Natural killer cell (primary cell): Measurements from ENCODE around the gene TMEM183A. TPM values are rescaled to one million over a fixed set of nuclear protein-coding genes. Genes with fewer than 3 reads are reported as not detected.

Experiments
- ATAC-seq, 3 donors: fragments of 150-1000 bp in 2 of 3; fragments of 200-7000 bp in 1 of 3; cut with Tn5 transposase; 1 replicate in 1 of 3; 2 replicates in 2 of 3; pipeline ENCODE4 v1.10.0; 2021; ENCODE audit warnings: mild to moderate bottlenecking in 2 of 3, moderate library complexity in 2 of 3
- DNase-seq, 2 donors: peaks; one replicate each; pipeline versions ENCODE4 v3.0.0 to v3.0.0-alpha.2; 2013 to 2021; ENCODE audit warnings: mixed read lengths in 1 of 2
- H3K27ac ChIP-seq: one replicate; pipeline ENCODE4 v1.5.1; 2013; ENCODE audit warnings: mild to moderate bottlenecking, low read length
- H3K27me3 ChIP-seq: one replicate; pipeline ENCODE4 v1.6.1; 2013; ENCODE audit warnings: low read length; ENCODE audit not compliant: control insufficient read depth, insufficient read depth
- H3K36me3 ChIP-seq: one replicate; pipeline ENCODE4 v1.6.1; 2013; ENCODE audit warnings: low read length; ENCODE audit not compliant: control insufficient read depth, insufficient read depth
- H3K4me1 ChIP-seq: one replicate; pipeline ENCODE4 v1.6.1; 2013; ENCODE audit warnings: low read length; ENCODE audit not compliant: control insufficient read depth, insufficient read depth
- H3K4me3 ChIP-seq: one replicate; pipeline ENCODE4 v1.5.1; 2013; ENCODE audit warnings: low read length
- H3K9me3 ChIP-seq: one replicate; pipeline ENCODE4 v1.6.1; 2013; ENCODE audit warnings: low read length; ENCODE audit not compliant: control insufficient read depth, insufficient read depth
- H3K27ac Mint-ChIP-seq, 2 donors: one replicate each; pipeline ENCODE4 v1.8.0; 2022; ENCODE audit warnings: mild to moderate bottlenecking in 2 of 2, mixed read lengths in 2 of 2, moderate library complexity in 1 of 2
- H3K27me3 Mint-ChIP-seq, 2 donors: one replicate each; pipeline ENCODE4 v1.8.0; 2022; ENCODE audit warnings: low read depth in 2 of 2, mixed read lengths in 2 of 2
- H3K36me3 Mint-ChIP-seq: one replicate; pipeline ENCODE4 v1.8.0; 2022; ENCODE audit warnings: mixed read lengths
- H3K4me1 Mint-ChIP-seq, 2 donors: one replicate each; pipeline ENCODE4 v1.8.0; 2022; ENCODE audit warnings: mixed read lengths in 2 of 2
- H3K4me3 Mint-ChIP-seq: one replicate; pipeline ENCODE4 v1.8.0; 2022; ENCODE audit warnings: mild to moderate bottlenecking, moderate library complexity, mixed read lengths
- H3K9me3 Mint-ChIP-seq, 2 donors: one replicate each; pipeline ENCODE4 v1.8.0; 2022; ENCODE audit warnings: mixed read lengths in 2 of 2
- WGBS: methylation state at CpG from one replicate; pipeline ENCODE4 v1.1.7; 2013; ENCODE audit warnings: missing lambda C conversion rate; ENCODE audit not compliant: insufficient coverage; 5-methylcytosine and 5-hydroxymethylcytosine counted together
- intact Hi-C: fragments of 100-400 bp; cut with micrococcal nuclease; formaldehyde crosslinking; loops from one replicate; pipeline ENCODE4 v1.14.2; 2022
- total RNA-seq, 4 donors: library from RNA; stranded (reverse); fragments of 120-200 nt in 1 of 4; gene quantifications; one replicate each; pipeline versions ENCODE4 v1.2.3 to v1.2.4, GENCODE V29; 2013 to 2022
- TF ChIP-seq, protein P1 (sequence below): fragments of 200-600 bp; IDR thresholded peaks from one replicate; pipeline ENCODE4 v1.8.0; 2022; ENCODE audit warnings: antibody characterized with exemption

The TMEM183A gene
- total RNA-seq, 3 donors from 2014 or later (not counting 1 experiment from before 2014, with no cell fraction given), result 127 to 147 (median 143) TPM

DNA sequence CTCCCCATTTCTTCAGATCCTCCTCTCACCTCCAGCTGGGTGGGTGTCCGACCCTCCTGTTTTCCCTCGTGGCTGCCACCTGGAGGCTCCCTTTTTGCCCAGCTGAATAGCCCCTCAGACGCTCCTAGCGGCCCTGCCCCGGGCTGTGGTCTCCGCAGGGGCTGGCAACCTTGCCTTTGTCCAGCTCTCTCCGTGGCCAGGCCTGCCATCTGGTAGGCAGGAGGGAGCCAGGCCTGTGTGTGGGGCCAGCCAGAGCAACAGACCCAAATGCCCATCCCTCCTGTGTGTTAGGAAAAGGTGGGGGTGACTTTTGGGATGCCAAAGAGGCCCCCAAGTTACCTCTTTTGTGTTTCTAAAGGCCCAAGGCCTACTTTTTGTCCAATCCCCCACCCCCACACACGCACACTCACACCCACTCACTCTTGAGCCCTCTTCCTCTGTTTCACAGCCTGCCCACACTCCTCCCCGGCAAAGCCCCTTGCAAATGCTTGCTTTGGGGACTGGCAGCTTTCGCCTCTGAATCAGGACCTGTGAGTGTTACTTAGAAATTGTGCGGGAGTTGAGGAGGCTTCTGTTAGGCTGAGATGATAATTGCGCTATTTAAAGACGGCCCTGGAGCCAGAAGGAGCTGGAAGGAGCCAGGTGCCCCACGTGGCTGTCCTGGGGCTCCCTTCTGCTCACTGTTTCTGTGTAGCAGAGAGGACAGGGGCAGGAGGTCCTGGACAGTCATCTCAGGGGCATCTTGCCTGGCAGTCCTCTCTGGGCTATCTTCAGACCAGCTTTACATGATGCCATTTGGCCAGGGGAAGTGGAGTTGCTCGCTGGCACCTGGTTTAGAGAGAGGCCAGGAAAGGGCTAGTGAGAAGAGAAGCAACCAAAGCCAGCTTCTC, 28.2 kb downstream of the TMEM183A start:
- DNase-seq, result no peak

DNA sequence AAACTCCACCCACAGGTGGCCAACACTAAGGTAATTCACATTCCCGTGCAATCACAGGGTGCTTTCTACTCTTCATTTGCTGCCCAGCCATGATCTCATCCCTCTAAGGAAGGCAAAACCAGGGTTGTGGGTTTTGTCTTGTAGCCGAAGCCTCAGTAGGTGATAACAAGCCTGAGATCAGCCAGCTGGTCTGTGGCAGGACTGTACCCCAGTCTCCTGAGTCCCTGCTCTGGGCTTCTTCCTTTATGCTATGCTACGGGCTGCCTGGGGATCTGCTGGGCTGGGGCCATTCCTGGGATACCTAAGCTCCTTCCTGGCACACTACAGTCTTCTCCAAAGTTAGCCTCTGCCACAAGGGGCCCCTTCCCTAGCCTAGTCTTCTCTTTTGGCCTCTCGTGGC, 29.0 kb downstream of the TMEM183A start:
- H3K4me1 Mint-ChIP-seq, result peaks cover 6% of the 10 kb centered on the region in 2 donors
- intact Hi-C loops, result no loop called here
- TF ChIP-seq, protein P1, sequence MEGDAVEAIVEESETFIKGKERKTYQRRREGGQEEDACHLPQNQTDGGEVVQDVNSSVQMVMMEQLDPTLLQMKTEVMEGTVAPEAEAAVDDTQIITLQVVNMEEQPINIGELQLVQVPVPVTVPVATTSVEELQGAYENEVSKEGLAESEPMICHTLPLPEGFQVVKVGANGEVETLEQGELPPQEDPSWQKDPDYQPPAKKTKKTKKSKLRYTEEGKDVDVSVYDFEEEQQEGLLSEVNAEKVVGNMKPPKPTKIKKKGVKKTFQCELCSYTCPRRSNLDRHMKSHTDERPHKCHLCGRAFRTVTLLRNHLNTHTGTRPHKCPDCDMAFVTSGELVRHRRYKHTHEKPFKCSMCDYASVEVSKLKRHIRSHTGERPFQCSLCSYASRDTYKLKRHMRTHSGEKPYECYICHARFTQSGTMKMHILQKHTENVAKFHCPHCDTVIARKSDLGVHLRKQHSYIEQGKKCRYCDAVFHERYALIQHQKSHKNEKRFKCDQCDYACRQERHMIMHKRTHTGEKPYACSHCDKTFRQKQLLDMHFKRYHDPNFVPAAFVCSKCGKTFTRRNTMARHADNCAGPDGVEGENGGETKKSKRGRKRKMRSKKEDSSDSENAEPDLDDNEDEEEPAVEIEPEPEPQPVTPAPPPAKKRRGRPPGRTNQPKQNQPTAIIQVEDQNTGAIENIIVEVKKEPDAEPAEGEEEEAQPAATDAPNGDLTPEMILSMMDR, result no peak
- no peaks in the 10 kb centered on the region for H3K9me3 Mint-ChIP-seq
- peaks cover 8 to 13% of the 10 kb centered on the region in 2 donors for H3K27me3 Mint-ChIP-seq
- no peak overlapping the region for H3K27ac ChIP-seq
- DNase-seq (no peak), ATAC-seq (no peak)
- H3K4me3 ChIP-seq, result no peak overlapping the region
- 61% methylated on average over 4 of the region's 4 CpGs for WGBS
- H3K9me3 ChIP-seq, result no peaks in the 10 kb centered on the region
- H3K36me3 Mint-ChIP-seq, result no peaks in the 10 kb centered on the region
- no peaks in the 10 kb centered on the region for H3K4me1 ChIP-seq
- H3K27me3 ChIP-seq, result peaks cover 2% of the 10 kb centered on the region
- H3K27ac Mint-ChIP-seq, result no peak overlapping the region
- no peak overlapping the region for H3K4me3 Mint-ChIP-seq
- no peaks in the 10 kb centered on the region for H3K36me3 ChIP-seq

More for the DNA sequence above, 28.2 kb downstream of the TMEM183A start:
- Mint-ChIP-seq H3K4me1 (peaks cover 6% of the 10 kb centered on the region in 2 donors), H3K27ac (no peak overlapping the region), H3K9me3 (no peaks in the 10 kb centered on the region), H3K27me3 (peaks cover 8 to 13% of the 10 kb centered on the region in 2 donors), H3K36me3 (no peaks in the 10 kb centered on the region), H3K4me3 (no peak overlapping the region)
- WGBS, result 81% methylated on average over 15 of the region's 15 CpGs
- intact Hi-C loops, result no loop called here
- TF ChIP-seq, protein P1, result no peak
- peaks cover 2% of the 10 kb centered on the region for H3K27me3 ChIP-seq
- no peaks in the 10 kb centered on the region for H3K4me1 ChIP-seq
- no peak overlapping the region for H3K4me3 ChIP-seq
- no peak for ATAC-seq
- no peaks in the 10 kb centered on the region for H3K36me3 ChIP-seq
- H3K27ac ChIP-seq, result no peak overlapping the region
- no peaks in the 10 kb centered on the region for H3K9me3 ChIP-seq

DNA sequence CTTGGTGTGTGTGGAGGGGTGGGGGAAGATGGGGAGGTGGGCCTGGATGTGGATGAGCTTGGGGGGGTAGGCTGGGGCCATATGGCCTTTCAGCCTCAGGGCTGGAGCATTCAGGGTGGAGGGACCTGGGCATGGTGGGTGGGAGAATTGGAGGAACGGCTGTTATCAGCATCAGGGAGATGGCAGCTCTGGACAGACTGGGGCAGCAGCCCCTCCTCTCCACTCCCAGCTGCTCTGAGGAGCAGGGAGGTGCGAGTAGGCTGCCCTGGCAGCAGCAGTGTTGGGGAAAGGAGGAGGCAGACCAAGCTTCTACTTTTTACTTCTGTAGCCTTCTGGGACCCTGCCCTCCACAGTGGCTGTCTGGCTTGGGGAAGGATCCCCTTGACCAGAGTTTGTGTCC, 29.4 kb downstream of the TMEM183A start:
- H3K4me3 Mint-ChIP-seq, result no peak overlapping the region
- H3K4me3 ChIP-seq, result no peak overlapping the region
- no peak overlapping the region for H3K27ac ChIP-seq
- no peaks in the 10 kb centered on the region for H3K36me3 ChIP-seq
- H3K9me3 ChIP-seq, result no peaks in the 10 kb centered on the region
- DNase-seq, result no peak
- no peak overlapping the region for H3K27ac Mint-ChIP-seq
- peaks cover 2% of the 10 kb centered on the region for H3K27me3 ChIP-seq
- WGBS, result 30% methylated on average over 2 of the region's 2 CpGs
- TF ChIP-seq, protein P1, result no peak
- peaks cover 6% of the 10 kb centered on the region in 2 donors for H3K4me1 Mint-ChIP-seq
- no peaks in the 10 kb centered on the region for H3K4me1 ChIP-seq
- ATAC-seq, result no peak
- no peaks in the 10 kb centered on the region for H3K9me3 Mint-ChIP-seq
- H3K36me3 Mint-ChIP-seq, result no peaks in the 10 kb centered on the region
- H3K27me3 Mint-ChIP-seq, result peaks cover 8 to 10% of the 10 kb centered on the region in 2 donors
- intact Hi-C loops, result no loop called here
